Keratinocyte (primary cell): ENCODE measurements around the gene KCNJ14.

Source experiments
- EZH2 ChIP-seq: IDR thresholded peaks from one replicate; pipeline ENCODE4 v1.6.1; 2012; ENCODE audit warnings: inconsistent platforms, mild to moderate bottlenecking, low read length, moderate library complexity
- TF ChIP-seq, protein P1 (sequence below), 3 experiments: IDR thresholded peaks in 1 of 3; conservative IDR thresholded peaks in 1 of 3; optimal IDR thresholded peaks in 1 of 3; 2 replicates in 2 of 3; 3 replicates in 1 of 3; pipeline versions ENCODE3 to v1.5.1; 2011; ENCODE audit warnings: low read length in 3 of 3, mild to moderate bottlenecking in 3 of 3, moderate library complexity in 2 of 3, control low read depth in 1 of 3, inconsistent platforms in 1 of 3; ENCODE audit not compliant: insufficient read depth in 2 of 3; ENCODE audit errors: extremely low read depth in 1 of 3

DNA sequence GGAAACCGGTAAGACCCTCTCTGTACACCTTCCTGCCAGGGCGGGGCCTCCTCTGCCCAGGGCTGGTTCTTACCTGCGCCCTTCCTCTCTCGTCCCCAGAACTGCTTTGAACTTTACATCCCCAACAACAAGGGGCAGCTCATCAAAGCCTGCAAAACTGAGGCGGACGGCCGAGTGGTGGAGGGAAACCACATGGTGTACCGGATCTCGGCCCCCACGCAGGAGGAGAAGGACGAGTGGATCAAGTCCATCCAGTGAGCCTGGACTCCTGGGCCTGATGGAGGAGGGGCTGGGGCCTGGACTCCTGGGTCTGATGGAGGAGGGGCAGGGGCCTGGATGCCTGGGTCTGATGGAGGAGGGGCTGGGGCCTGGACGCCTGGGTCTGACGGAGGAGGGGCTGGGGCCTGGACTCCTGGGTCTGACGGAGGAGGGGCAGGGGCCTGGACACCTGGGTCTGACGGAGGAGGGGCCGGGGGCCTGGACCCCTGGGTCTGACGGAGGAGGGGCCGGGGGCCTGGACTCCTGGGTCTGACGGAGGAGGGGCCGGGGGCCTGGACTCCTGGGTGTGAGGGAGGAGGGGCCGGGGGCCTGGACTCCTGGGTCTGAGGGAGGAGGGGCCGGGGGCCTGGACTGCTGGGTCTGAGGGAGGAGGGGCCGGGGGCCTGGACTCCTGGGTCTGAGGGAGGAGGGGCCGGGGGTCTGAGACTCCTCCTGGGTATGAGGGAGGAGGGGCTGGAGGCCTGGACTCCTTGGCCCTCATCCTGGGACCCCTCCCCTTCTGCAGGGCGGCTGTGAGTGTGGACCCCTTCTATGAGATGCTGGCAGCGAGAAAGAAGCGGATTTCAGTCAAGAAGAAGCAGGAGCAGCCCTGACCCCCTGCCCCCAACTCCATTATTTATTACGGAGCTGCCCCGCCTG lies 23.2 kb downstream of the KCNJ14 start:
- TF ChIP-seq, protein P1, sequence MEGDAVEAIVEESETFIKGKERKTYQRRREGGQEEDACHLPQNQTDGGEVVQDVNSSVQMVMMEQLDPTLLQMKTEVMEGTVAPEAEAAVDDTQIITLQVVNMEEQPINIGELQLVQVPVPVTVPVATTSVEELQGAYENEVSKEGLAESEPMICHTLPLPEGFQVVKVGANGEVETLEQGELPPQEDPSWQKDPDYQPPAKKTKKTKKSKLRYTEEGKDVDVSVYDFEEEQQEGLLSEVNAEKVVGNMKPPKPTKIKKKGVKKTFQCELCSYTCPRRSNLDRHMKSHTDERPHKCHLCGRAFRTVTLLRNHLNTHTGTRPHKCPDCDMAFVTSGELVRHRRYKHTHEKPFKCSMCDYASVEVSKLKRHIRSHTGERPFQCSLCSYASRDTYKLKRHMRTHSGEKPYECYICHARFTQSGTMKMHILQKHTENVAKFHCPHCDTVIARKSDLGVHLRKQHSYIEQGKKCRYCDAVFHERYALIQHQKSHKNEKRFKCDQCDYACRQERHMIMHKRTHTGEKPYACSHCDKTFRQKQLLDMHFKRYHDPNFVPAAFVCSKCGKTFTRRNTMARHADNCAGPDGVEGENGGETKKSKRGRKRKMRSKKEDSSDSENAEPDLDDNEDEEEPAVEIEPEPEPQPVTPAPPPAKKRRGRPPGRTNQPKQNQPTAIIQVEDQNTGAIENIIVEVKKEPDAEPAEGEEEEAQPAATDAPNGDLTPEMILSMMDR (optimal IDR thresholded peaks at IDR 0.05 in 1 of 3, IDR thresholded peaks at IDR 0.05 in 1 of 3, conservative IDR thresholded peaks at IDR 0.05 in 1 of 3; ENCODE audit: extremely low read depth in 1 of 3, insufficient read depth in 2 of 3, low read length in 3 of 3), result no peak
- TF ChIP-seq EZH2, result no peak
